ENCODE measurements around the gene KPRP.

KPRP gene, protein sequence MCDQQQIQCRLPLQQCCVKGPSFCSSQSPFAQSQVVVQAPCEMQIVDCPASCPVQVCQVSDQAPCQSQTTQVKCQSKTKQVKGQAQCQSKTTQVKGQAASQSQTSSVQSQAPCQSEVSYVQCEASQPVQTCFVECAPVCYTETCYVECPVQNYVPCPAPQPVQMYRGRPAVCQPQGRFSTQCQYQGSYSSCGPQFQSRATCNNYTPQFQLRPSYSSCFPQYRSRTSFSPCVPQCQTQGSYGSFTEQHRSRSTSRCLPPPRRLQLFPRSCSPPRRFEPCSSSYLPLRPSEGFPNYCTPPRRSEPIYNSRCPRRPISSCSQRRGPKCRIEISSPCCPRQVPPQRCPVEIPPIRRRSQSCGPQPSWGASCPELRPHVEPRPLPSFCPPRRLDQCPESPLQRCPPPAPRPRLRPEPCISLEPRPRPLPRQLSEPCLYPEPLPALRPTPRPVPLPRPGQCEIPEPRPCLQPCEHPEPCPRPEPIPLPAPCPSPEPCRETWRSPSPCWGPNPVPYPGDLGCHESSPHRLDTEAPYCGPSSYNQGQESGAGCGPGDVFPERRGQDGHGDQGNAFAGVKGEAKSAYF

DNA sequence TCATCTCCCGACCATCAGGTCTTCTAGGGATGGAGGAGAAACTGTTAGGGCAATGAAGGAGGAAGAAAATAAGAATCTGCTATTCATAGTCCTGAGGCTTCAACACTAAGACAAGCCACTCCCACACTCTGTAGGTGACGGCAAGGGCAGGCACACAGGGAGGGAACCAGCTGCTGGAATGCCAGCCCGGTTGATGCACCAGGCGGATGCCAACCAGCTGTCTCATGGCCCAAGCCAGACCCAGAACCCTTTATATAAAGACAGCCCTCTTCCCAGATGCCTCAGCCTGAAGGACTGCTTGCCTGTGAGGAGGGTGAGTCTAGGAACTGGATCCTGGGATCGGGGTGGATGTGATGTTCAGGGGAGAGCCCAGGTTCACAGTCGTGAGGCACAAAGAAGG lies at the start of gene KPRP:
TSS of gene KPRP (plus strand) at position 279 of the 400 bp plus-strand sequence. CDS start 1,564 bp downstream, outside the sequence.
- no peak for DNase-seq (ENCODE audit: low read depth)

DNA sequence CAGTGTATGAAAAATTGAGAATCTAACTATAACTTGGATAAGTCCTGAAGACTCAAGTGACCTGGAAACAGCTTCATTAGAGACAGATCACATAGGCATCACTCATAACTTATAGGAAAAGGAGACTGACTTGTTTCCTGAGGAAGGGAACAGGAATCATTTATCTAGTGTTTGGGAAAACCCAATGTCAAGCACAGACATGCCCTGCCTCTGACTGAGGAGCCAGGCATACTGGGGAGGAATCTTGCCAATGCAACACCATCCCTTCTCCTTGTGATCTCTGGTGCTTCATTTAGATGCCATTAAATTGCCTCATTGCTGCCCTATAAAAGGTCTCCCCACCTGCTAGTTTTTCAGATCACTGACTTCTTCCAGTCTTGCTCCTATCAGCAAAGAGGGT lies 39.6 kb upstream of the KPRP start:
- DNase-seq (ENCODE audit: low read depth) = no peak

DNA sequence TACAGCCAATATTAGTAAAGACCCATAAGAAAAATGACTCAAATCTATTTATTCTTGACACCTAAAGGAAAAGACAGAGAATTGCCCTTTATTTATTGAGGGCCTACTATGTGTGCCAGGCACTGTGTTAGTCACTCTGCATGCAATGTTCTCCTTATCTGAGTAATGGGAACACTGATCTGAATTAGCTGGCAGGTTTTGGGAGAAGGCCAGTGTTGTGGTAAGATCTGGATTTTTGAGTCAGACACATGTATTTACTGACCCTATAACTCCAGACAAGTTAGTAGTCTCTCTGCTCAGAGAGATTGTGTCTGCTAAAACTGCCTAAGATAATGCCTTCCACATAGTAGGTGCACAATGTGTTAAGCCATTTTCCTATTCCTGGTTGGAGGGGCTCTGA lies 32.6 kb upstream of the KPRP start:
- no peak for DNase-seq (ENCODE audit: low read depth)

DNA sequence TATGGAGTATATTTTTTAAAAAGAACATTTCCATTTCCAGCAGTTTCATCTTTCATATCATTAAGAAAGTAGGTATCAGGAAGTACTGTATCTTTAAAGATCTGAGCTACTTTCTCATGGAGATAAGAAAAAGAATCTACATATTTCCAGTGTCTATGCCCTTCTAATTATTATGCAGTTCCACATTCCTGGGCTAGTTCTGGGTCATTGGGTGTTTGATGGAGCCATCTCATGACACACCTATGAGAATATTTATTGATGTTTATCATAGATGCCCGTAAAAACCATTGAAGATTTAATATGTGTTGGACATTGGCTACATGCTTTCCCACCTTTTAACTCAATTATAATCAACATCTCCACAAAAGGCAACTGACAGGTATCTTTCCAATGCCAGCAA lies 28.8 kb upstream of the KPRP start:
- no peak for DNase-seq (ENCODE audit: low read depth)

DNA sequence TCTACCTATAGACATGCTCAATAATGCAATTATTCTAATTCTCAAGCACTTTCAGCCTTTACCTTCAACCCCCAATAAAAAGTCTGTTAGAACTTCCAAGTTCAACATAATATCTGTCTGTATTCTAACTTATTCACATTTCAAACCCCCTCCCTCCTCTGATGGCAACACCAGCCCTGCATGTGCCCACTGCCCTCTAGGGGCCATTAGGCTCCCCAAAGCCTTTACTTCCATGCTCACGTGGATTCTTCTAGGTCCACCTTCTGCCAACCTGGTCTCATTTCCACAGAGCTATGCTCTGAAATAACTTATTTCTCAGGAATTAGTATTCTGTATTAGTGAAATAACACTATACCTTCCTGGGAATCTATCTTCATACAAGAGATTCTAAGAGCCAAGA lies 22.2 kb upstream of the KPRP start:
- no peak for DNase-seq (ENCODE audit: low read depth)

DNA sequence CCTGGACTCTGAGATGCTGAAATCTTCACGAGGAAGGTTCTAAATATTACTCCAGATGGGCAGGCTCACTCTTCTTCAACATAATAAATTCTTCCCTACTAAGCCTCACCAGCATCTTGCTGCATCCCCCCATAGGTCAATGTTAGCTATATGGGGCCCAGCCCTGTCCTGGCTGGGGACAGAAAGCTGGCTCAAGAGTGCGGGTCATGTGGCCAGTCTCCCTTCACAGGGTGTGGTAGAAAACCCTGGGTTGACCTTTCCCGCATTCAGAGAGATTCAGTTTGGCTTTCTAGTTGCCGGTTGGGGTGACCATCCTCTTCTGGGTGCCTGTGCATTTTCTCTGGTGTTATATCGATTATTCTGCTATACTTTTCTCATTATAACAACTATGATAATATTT lies 19.8 kb upstream of the KPRP start:
- no peak for DNase-seq (ENCODE audit: low read depth)

DNA sequence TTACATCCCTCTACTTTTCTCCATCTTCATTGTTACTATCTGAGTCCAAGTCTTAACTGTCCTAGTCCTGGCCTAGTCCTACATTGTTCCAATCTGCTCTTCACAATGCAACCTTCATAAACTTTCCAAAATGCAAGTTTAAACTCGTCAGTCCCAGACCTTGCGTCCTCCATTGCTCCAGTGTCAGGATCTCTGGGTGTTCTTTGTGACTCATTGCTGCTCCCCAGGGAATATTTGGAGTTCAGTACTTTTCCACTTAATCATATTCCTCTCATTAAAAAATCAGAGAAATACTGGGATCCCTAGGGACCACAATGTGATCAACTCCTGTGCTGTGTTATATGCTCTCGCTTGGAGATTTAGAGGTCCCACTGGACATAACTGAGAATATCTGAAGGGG lies 18.0 kb upstream of the KPRP start:
- DNase-seq (ENCODE audit: low read depth) = no peak

DNA sequence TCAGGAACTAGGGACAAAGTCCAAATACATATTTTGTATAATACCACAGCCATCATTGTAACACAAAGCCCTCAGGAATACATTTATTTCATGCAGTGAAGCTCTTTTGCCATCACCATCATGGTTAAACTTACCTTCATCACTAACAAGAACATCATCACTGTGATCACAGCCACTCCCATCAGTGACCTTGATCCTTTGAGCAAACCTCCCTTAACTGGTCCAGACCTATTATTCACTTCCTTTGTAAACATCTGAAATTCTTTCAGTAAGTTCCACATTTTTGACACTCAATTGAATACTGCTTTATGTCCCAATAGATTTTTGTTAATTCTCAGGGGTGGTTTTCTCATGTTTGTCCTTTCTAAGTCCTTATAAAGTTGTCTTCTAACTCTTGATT lies 16.2 kb upstream of the KPRP start:
- no peak for DNase-seq (ENCODE audit: low read depth)

DNA sequence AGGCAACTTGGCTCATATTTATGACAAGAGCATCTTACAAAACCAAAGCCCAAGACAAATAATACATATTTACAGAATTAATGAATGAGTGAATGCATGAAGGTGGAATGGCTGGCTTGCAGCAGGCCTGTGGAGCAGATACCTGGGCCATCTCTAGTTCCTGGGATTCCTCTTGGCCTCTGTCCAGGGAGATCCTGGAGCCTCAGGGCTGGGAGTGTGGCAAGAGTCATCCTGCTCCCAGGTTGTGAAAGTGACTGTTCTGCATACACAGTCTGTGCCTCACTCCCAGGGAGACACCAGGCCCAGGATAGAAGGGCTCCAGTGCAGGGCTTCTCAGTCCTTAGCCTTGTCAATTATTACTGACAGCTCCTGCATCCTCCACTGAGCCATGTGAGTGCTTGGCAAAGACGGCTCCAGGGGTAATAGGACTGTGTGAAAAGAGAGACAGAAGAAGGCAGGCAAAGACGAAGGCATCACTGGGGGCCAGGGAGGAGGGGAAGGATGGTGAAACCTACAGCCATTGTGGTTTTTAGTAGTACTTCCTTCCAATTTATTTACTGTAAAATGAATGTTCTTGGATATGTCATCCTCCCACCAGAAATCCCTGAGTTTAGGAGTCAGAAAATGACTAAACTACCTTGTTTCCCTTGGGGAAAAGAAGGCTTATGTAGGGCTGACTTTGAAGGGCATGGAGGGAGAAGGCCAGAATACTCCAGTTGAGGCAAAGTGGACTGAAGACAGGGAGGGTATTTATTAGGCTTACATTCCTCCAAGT lies 14.3 kb upstream of the KPRP start:
- DNase-seq (ENCODE audit: low read depth) = no peak

DNA sequence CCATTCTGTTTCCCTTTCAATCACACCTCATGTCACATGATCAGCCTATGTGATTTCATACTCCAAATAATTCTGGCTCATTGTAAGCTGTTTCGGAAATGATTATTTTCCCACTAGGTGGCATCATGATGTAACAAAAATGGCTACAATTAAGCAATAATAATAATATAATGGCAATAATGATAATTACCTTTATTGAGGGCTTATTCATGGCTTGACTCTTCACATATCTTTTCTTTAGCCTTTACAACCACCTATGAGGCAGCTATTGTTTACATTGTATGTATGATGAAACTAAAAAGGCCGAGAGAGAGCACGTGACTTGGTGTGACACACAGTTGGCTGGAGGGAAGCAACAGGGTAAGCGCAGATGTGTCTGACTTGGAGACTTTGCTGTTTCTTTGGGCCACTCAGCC lies 12.5 kb upstream of the KPRP start:
- no peak for DNase-seq (ENCODE audit: low read depth)

DNA sequence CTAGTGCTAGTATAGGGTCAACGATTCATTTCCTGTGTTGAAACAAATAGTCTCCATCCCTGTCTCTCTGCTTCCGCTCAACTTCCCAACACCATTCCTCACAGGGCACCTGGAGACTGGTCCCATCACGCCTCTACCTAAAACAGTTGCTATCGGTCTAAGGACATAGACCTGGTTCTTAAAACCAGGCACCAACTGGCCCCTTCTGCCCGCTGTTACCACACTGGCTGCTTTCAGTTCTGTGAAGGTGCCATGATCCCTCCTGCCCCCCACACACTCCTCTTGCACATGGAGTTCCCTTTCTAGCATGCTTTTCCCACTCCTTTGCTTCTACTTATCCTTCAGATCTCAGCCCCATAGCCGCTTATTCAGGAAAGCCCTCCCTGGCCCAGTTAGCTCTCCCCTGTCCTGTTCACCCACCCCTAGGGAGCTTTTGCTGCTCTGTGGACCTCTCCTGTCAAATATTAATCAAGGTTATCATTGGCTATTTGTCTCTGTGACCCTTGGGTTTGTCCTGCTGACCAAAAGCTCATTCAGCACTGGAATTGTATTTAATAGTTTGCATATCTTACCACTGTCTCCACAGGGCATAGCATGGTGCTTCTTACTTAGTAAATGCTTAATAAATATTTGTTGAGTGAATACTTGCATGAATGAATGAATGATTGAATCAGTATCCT lies 11.9 kb upstream of the KPRP start:
- no peak for DNase-seq (ENCODE audit: low read depth)

DNA sequence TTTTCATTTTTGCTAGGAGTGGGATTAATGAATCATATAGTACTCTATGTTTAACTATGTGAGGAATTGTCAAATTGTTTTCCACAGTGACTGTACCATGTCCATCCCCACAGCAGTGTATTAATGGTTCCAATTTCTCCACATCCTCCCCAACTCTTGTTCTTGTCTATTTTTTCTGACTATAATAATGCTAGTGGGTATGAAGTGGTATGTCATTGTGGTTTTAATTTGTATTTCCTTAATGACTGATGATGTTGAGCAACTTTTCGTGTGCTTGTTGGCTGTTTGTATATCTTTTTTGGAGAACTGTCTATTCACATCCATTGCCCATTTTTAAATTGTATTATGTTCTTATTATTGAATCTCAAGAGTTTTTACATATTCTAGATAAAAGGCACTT lies 10.0 kb upstream of the KPRP start:
- no peak for DNase-seq (ENCODE audit: low read depth)

DNA sequence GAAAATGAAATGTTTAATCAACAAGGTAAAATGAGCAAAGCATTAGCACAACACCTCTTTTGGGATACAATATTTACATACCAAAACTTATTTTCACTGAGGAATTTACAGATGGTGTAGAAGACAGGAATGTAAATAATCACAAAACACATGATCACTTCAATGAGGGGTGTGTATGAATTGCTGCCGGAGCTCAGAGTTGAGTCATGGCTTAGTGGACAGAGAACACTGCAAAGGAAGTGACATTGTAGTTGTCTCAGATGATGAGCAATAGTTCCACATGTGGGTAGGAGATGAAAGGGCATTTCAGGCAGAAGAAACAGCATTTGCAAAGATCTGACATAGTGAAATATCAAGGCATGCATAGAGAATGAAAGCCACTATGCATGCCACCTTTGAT lies 5.6 kb upstream of the KPRP start:
- no peak for DNase-seq (ENCODE audit: low read depth)

DNA sequence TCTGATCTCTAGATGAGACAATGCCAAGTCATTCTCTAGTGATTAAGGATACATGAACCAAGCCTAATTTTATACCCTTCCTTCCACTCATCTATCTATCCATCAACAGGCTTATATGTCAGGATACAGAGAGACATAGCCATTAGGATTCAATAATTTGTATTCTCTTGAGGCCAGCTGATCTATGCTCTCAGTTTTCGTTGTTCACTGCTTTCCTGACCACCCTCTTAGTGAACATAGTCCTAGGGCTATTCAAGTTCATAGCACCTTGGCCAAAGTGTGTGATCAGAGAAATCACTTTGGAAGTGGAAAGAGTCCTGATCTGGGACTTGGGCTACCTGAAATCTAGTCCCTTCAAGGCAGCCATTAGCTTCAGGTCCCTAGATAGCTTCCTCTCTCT lies 4.2 kb upstream of the KPRP start:
- DNase-seq (ENCODE audit: low read depth) = no peak

DNA sequence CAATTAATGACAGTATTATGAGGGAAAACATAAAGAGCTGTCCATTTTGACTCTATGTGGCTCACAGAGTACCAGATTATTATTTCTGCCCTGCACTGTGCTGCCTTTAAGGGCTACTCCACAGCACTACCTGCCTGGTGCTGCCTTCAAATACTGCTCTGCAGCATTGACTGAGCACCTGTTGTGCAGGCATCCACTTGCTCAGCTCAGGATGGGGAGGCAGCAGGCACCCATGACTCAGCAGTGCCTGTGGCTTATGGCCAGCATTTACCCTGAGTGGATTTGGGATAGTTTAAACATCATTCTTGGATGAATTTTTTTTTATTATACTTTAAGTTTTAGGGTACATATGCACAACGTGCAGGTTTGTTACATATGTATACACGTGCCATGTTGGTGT lies 953 bp upstream of the KPRP start:
- no peak for DNase-seq (ENCODE audit: low read depth)

DNA sequence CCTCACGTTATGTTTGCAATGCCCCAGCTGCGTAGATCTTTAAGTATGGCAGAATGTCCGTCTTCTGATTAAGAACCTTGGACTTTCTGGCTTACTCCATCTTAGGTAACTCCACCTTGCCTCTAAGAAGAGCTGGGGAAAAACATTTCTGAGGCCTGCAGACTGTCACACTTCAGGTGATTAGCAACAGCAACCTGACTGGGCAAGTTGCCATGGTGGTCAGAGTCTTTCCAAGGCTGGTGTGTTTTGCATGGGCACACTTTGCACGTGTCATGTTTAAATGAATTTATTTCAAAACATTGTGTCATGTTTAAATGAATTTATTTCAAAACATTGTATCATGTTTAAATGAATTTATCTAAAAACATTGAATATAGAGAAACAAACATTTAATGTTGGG lies 811 bp downstream of the KPRP start:
- no peak for DNase-seq (ENCODE audit: low read depth)

DNA sequence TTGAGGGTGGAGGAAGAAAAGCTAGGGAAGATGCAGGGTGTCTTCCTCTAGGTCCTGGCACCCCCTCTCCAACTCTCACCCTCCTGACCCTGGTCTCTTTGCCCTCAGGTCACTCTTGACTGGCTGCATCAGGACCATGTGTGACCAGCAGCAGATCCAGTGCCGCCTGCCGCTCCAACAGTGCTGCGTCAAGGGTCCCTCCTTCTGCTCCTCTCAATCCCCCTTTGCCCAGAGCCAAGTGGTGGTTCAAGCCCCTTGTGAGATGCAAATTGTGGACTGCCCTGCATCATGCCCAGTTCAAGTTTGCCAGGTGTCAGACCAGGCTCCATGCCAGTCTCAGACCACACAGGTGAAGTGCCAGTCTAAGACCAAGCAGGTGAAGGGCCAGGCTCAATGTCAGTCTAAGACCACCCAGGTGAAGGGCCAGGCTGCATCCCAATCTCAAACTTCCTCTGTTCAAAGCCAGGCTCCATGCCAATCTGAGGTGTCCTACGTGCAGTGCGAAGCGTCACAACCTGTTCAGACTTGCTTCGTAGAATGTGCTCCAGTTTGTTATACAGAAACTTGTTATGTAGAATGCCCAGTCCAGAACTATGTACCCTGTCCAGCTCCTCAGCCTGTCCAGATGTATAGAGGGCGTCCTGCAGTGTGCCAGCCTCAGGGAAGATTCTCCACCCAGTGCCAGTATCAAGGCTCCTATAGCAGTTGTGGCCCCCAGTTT lies 1.8 kb downstream of the KPRP start:
- no peak for DNase-seq (ENCODE audit: low read depth)

DNA sequence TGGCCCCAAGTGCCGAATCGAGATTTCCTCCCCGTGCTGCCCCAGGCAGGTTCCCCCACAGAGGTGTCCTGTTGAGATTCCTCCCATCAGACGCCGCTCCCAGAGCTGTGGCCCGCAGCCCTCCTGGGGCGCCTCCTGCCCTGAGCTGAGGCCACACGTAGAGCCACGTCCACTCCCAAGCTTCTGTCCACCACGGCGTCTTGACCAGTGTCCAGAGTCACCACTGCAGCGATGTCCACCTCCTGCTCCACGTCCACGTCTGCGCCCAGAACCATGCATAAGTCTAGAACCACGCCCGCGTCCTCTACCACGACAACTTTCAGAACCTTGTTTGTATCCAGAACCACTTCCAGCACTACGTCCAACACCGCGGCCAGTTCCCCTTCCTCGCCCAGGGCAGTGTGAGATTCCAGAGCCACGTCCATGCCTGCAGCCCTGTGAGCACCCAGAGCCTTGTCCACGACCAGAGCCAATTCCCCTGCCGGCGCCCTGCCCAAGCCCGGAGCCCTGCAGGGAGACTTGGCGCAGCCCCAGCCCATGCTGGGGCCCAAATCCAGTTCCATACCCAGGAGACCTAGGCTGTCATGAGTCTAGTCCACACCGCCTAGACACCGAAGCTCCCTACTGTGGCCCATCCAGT lies 2.8 kb downstream of the KPRP start:
- no peak for DNase-seq (ENCODE audit: low read depth)

DNA sequence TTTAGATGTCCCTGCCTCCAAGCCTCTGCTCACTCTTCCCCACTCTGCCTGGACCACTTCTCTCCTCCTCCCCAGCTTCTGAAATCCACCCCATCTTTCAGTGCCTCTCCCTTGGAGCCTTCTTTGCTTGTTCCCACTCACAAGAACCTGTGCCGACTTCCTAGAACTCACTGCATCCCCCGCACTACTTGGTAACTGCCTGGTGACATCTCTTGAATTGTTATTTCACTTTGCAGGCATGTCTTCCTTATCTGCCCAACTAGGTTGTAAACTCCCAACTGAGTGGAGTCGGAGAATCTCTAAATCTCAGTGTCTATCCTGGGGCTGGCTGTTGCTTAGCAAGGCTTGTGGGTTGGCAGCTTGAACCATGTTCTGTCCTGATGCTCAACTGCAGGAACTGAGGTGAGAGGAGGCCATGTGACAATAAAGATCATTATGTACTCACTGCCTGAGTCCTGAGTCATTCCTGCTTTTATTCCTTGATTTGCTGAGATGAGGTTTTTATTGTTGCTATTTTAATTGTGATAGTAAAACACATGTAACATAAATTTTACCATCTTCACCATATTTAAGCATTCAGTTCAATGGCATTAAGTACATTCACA lies 3.9 kb downstream of the KPRP start:
- DNase-seq (ENCODE audit: low read depth) = no peak

DNA sequence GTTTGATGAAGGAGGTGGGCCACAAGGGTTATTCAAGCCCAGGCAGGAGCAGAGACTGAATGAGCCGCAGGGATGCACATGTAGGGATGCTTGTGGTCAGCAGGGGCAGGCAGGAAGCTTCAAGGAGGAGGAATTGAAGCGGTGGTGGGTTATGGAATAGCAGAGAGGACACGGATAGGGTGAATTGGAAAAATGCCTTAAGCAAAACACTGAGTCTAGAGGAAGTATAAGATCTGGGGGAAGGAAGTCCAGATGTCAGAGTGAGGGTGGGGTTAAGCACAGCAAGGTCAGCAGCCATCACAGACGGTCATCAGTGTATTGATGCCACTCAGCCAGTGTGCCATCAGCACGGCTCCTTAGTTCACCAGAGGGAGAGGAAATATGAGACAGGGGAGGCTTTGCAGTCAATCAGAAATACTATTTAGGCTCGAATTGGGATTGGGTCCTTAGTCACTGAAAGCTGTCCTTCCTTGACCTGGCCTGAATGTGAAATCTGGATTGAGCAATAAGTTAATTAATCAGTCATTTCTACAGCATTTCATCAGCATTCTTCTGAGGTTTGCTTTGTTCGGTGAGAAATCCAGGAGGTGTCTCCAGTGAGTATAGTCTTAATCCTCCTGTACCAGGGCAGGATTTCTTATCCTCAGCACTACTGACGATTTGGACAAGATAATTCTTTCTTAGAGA lies 11.2 kb downstream of the KPRP start:
- no peak for DNase-seq (ENCODE audit: low read depth)

Data from CMK (cell line).